H9 (cell line): ENCODE results near the gene ST8SIA6. TPM values are rescaled to one million over a fixed set of nuclear protein-coding genes. Genes with fewer than 3 reads are reported as not detected.

Source experiments
- DNase-seq: peaks from one replicate; pipeline ENCODE4 v3.0.0-alpha.2; 2017
- H2AFZ ChIP-seq: one replicate; pipeline ENCODE4 v1.6.1; 2013; ENCODE audit warnings: mild to moderate bottlenecking, low read length, control low read depth, moderate library complexity
- H2AK5ac ChIP-seq: 2 replicates; pipeline ENCODE4 v1.6.1; 2013; ENCODE audit warnings: low read length, control low read depth, mixed read lengths; ENCODE audit not compliant: insufficient read length
- H2BK120ac ChIP-seq: one replicate; pipeline ENCODE4 v1.6.1; 2013; ENCODE audit warnings: low read depth, mild to moderate bottlenecking, low read length, control low read depth, inconsistent platforms; ENCODE audit not compliant: poor library complexity, severe bottlenecking
- H2BK12ac ChIP-seq: 2 replicates; pipeline ENCODE4 v1.6.1; 2013; ENCODE audit warnings: low read length, control low read depth, mixed read lengths, low read depth; ENCODE audit not compliant: insufficient read length
- H2BK15ac ChIP-seq: 2 replicates; pipeline ENCODE4 v1.6.1; 2013; ENCODE audit warnings: low read depth, low read length, control low read depth
- H2BK20ac ChIP-seq: one replicate; pipeline ENCODE4 v1.6.1; 2013; ENCODE audit warnings: low read depth, mild to moderate bottlenecking, low read length, control low read depth, inconsistent platforms; ENCODE audit not compliant: poor library complexity, severe bottlenecking
- H2BK5ac ChIP-seq: 2 replicates; pipeline ENCODE4 v1.6.1; 2013; ENCODE audit warnings: low read length, control low read depth, mixed read lengths; ENCODE audit not compliant: insufficient read length
- H3K14ac ChIP-seq: 2 replicates; pipeline ENCODE4 v1.6.1; 2013; ENCODE audit warnings: low read length, control low read depth; ENCODE audit not compliant: insufficient read depth
- H3K18ac ChIP-seq: 2 replicates; pipeline ENCODE4 v1.6.1; 2013; ENCODE audit warnings: low read depth, mild to moderate bottlenecking, mixed read lengths, low read length, control low read depth; ENCODE audit not compliant: insufficient read length
- H3K23ac ChIP-seq: 2 replicates; pipeline ENCODE4 v1.6.1; 2013; ENCODE audit warnings: low read length, control low read depth, mixed read lengths, low read depth; ENCODE audit not compliant: insufficient read length
- H3K23me2 ChIP-seq: 2 replicates; pipeline ENCODE4 v1.6.1; 2013; ENCODE audit warnings: low read depth, mild to moderate bottlenecking, mixed read lengths, low read length, control low read depth; ENCODE audit not compliant: insufficient read length, poor library complexity, severe bottlenecking
- H3K27ac ChIP-seq: 2 replicates; pipeline ENCODE4 v1.5.1; 2013; ENCODE audit warnings: low read length, control low read depth, mixed read lengths, low read depth; ENCODE audit not compliant: insufficient read length
- H3K27me3 ChIP-seq: 2 replicates; pipeline ENCODE4 v1.6.1; 2013; ENCODE audit warnings: low read length, control low read depth, inconsistent platforms; ENCODE audit not compliant: insufficient read depth
- H3K4ac ChIP-seq: 2 replicates; pipeline ENCODE4 v1.6.1; 2013; ENCODE audit warnings: low read depth, mild to moderate bottlenecking, control low read depth, inconsistent platforms, low read length, moderate library complexity
- H3K4me1 ChIP-seq: 2 replicates; pipeline ENCODE4 v1.6.1; 2013; ENCODE audit warnings: low read length, control low read depth, inconsistent platforms; ENCODE audit not compliant: insufficient read depth
- H3K4me2 ChIP-seq: 2 replicates; pipeline ENCODE4 v1.6.1; 2013; ENCODE audit warnings: low read length, control low read depth, mixed read lengths; ENCODE audit not compliant: insufficient read length, insufficient read depth
- H3K56ac ChIP-seq: 2 replicates; pipeline ENCODE4 v1.6.1; 2013; ENCODE audit warnings: low read depth, mild to moderate bottlenecking, mixed read lengths, low read length, control low read depth; ENCODE audit not compliant: insufficient read length
- H3K79me1 ChIP-seq: 2 replicates; pipeline ENCODE4 v1.6.1; 2013; ENCODE audit warnings: low read depth, mild to moderate bottlenecking, moderate library complexity, low read length, control low read depth, inconsistent platforms; ENCODE audit not compliant: insufficient read depth, poor library complexity, severe bottlenecking
- H3K79me2 ChIP-seq: 2 replicates; pipeline ENCODE4 v1.6.1; 2013; ENCODE audit warnings: low read length, control low read depth, inconsistent platforms; ENCODE audit not compliant: insufficient read depth
- H3K9ac ChIP-seq: 2 replicates; pipeline ENCODE4 v1.6.1; 2013; ENCODE audit warnings: low read length, control low read depth, mixed read lengths; ENCODE audit not compliant: insufficient read length; ENCODE audit errors: extremely low read depth
- H3K9me3 ChIP-seq: one replicate; pipeline ENCODE4 v1.6.1; 2013; ENCODE audit warnings: low read depth, low read length, inconsistent platforms; ENCODE audit not compliant: control insufficient read depth
- H3T11ph ChIP-seq: one replicate; pipeline ENCODE4 v1.6.1; 2013; ENCODE audit warnings: mild to moderate bottlenecking, low read length, control low read depth, inconsistent platforms
- H4K20me1 ChIP-seq: one replicate; pipeline ENCODE4 v1.6.1; 2013; ENCODE audit not compliant: control insufficient read depth, insufficient read length, insufficient read depth
- H4K5ac ChIP-seq: 2 replicates; pipeline ENCODE4 v1.6.1; 2013; ENCODE audit warnings: low read depth, mild to moderate bottlenecking, mixed read lengths, low read length, control low read depth; ENCODE audit not compliant: insufficient read length
- H4K8ac ChIP-seq: replicated peaks from 2 replicates; pipeline ENCODE4 v1.6.1; 2013; ENCODE audit warnings: low read length, control low read depth, mixed read lengths, low read depth; ENCODE audit not compliant: insufficient read length
- H4K91ac ChIP-seq: 2 replicates; pipeline ENCODE4 v1.6.1; 2013; ENCODE audit warnings: low read depth, mild to moderate bottlenecking, moderate library complexity, mixed read lengths, low read length, control low read depth; ENCODE audit not compliant: insufficient read length
- H3K27ac Mint-ChIP-seq, 3 experiments: 2 replicates in 2 of 3; 3 replicates in 1 of 3; pipeline ENCODE4 v1.8.0; 2020 to 2021; ENCODE audit warnings: mixed read lengths in 3 of 3, mild to moderate bottlenecking in 1 of 3, moderate library complexity in 1 of 3
- H3K27me3 Mint-ChIP-seq: 2 replicates; pipeline ENCODE4 v1.8.0; 2021; ENCODE audit warnings: low read depth, mild to moderate bottlenecking, moderate library complexity, mixed read lengths
- H3K36me3 Mint-ChIP-seq, 3 experiments: 2 replicates in 2 of 3; 3 replicates in 1 of 3; pipeline ENCODE4 v1.8.0; 2020 to 2021; ENCODE audit warnings: low read depth in 3 of 3, mixed read lengths in 3 of 3; ENCODE audit not compliant: insufficient read depth in 1 of 3
- H3K4me1 Mint-ChIP-seq, 2 experiments: 2 replicates each; pipeline ENCODE4 v1.8.0; 2020; ENCODE audit warnings: mixed read lengths in 2 of 2
- H3K4me3 Mint-ChIP-seq, 2 experiments: 2 replicates in 1 of 2; 3 replicates in 1 of 2; pipeline ENCODE4 v1.8.0; 2020 to 2021; ENCODE audit warnings: mild to moderate bottlenecking in 2 of 2, mixed read lengths in 2 of 2, moderate library complexity in 1 of 2
- H3K9me3 Mint-ChIP-seq, 2 experiments: 2 replicates in 1 of 2; 3 replicates in 1 of 2; pipeline ENCODE4 v1.8.0; 2020; ENCODE audit warnings: mild to moderate bottlenecking in 2 of 2, mixed read lengths in 2 of 2, moderate library complexity in 1 of 2
- CTCF ChIP-seq: fragments of 200-600 bp; sonication (generic); conservative IDR thresholded peaks from 3 replicates; pipeline ENCODE4 v1.8.0; 2021; ENCODE audit warnings: antibody characterized with exemption, mild to moderate bottlenecking
- WGBS: extraction: QIAGEN DNeasy Blood & Tissue Kit; methylation state at CpG from one replicate; pipeline ENCODE4 v1.1.7; 2013; ENCODE audit warnings: missing lambda C conversion rate, low lambda C conversion rate, mixed read lengths; ENCODE audit not compliant: insufficient read length; ENCODE audit errors: extremely low coverage; 5-methylcytosine and 5-hydroxymethylcytosine counted together
- total RNA-seq: library from RNA; stranded (reverse); gene quantifications from 2 replicates; pipeline ENCODE4 v1.2.1, GENCODE V29; 2021

The ST8SIA6 gene
- total RNA-seq, 1 experiment from 2014 or later: 0.37 TPM

- H4K20me1 ChIP-seq: no peaks in the 10 kb centered on the region
- H3T11ph ChIP-seq: no peak overlapping the region
- no peak overlapping the region for H2BK20ac ChIP-seq
- H3K4me1 ChIP-seq: no peaks in the 10 kb centered on the region
- H3K9me3 ChIP-seq: no peaks in the 10 kb centered on the region
- H4K91ac ChIP-seq: no peak overlapping the region
- H2AFZ ChIP-seq: no peak overlapping the region
- H3K56ac ChIP-seq: no peak overlapping the region
- H4K5ac ChIP-seq: no peak overlapping the region
- no peak overlapping the region for H2BK15ac ChIP-seq
- no peak overlapping the region for H3K4me2 ChIP-seq
- H3K79me1 ChIP-seq: no peaks in the 10 kb centered on the region
- H2BK12ac ChIP-seq: no peak overlapping the region
- H3K23ac ChIP-seq: no peak overlapping the region
- Mint-ChIP-seq H3K4me1 (no peaks in the 10 kb centered on the region), H3K4me3 (no peak overlapping the region), H3K9me3 (peaks cover 0 to 2% of the 10 kb centered on the region in 2 experiments; a peak in 1 of 5 replicates), H3K36me3 (no peaks in the 10 kb centered on the region), H3K27ac (no peak overlapping the region), H3K27me3 (no peaks in the 10 kb centered on the region)
- no peak overlapping the region for H2AK5ac ChIP-seq
- no peak overlapping the region for H3K18ac ChIP-seq
- no peak overlapping the region for H2BK120ac ChIP-seq
- H2BK5ac ChIP-seq: no peak overlapping the region
- no peaks in the 10 kb centered on the region for H3K27me3 ChIP-seq
- H3K4ac ChIP-seq: no peak overlapping the region
- no peak overlapping the region for H3K9ac ChIP-seq
- no peak for DNase-seq
- no peak overlapping the region for H3K27ac ChIP-seq
- WGBS: no CpG with 5 or more reads among the region's 2 CpGs
- no peak for TF ChIP-seq CTCF
- H4K8ac ChIP-seq: no peak overlapping the region
- H3K23me2 ChIP-seq: no peaks in the 10 kb centered on the region
- no peaks in the 10 kb centered on the region for H3K79me2 ChIP-seq
- H3K14ac ChIP-seq: no peak overlapping the region
Measured at GRCh38 chr10:17330501-17330900, 123.9 kb downstream of the ST8SIA6 start.
